Upper lobe of right lung (tissue), 1 donor: ENCODE data around the gene PCARE. TPM values are rescaled to one million over a fixed set of nuclear protein-coding genes. Genes with fewer than 3 reads are reported as not detected.

Experiments used
- ATAC-seq: fragments of 200-7000 bp; cut with Tn5 transposase; one replicate; pipeline ENCODE4 v1.9.1; 2020; ENCODE audit warnings: mild to moderate bottlenecking, moderate library complexity
- DNase-seq: peaks from one replicate; pipeline ENCODE4 v3.0.0-alpha.2; 2020
- H3K27ac ChIP-seq: fragments of 200-600 bp; one replicate; pipeline ENCODE4 v1.8.0; 2022
- H3K27me3 ChIP-seq: fragments of 200-600 bp; one replicate; pipeline ENCODE4 v1.8.0; 2022; ENCODE audit warnings: mild to moderate bottlenecking
- H3K36me3 ChIP-seq: fragments of 200-600 bp; one replicate; pipeline ENCODE4 v1.8.0; 2022
- H3K4me1 ChIP-seq: fragments of 200-600 bp; one replicate; pipeline ENCODE4 v1.8.0; 2022
- H3K4me3 ChIP-seq: fragments of 200-600 bp; one replicate; pipeline ENCODE4 v1.8.0; 2022; ENCODE audit warnings: mild to moderate bottlenecking
- H3K9me3 ChIP-seq: fragments of 200-600 bp; one replicate; pipeline ENCODE4 v1.8.0; 2022
- intact Hi-C: fragments of 100-400 bp; cut with DNase I; formaldehyde crosslinking; loops from one replicate; pipeline ENCODE4 v1.11.0; 2022
- total RNA-seq: library from RNA; stranded (reverse); fragmentation: NEBNext Ultra II Directional; extraction: Animal tissue kit (Norgen Biotek cat#: 25700); gene quantifications from one replicate; pipeline ENCODE4 v1.2.1, GENCODE V29; 2021
- TF ChIP-seq, protein P1 (sequence below): fragments of 200-600 bp; IDR thresholded peaks from one replicate; pipeline ENCODE4 v1.8.0; 2022; ENCODE audit warnings: antibody characterized with exemption
- donor health status: DM: no; HTN: yes; CAD: no; lungs with severe emphysema.

The PCARE gene
- total RNA-seq, 1 donor from 2014 or later, result 0.55 TPM

DNA sequence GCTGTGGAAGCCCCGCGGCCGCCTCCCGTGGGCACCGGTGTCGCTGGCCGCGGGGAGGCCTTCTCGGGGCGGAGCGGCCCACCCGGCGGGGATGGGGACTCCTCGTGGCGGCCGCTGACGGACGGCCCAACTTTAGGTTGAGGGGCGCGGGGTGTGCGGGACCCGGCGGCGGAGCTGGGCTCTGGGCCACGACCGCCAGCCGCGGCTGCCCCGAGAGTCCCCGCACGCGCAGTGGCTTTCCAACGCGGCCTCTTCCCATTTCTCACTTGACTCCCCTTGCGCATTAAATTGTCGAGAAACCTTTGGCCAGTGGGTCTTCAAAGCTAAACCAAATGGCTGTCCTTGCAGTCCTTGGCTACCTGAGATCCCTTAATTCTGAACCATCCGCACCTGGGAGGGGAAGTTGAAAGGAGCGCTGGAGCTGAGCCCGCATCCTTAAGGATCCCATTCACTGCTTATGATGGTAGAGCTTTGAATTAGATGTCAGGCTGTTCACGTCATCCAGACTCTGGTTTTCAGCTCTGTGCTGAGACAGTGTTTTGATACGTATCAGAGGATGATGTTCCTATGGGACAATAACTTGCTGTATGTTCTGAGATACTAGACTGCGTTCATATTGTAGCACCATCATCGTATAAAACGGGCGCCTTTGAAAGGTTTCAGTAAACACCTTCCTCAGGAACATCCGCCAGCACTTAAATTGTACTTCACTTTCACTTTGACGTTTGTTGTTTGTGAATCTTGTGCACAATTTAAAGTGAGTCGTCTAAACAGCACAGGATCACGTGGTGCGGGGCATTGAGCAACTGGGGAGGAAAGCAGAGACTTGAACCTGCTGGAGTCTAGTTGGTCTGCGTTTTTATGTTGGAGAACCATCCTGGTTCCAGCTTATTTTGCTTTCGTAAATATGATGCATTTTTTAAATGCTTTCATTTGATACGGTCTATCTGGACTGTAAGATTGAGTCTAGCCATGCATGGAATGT, 41.8 kb upstream of the PCARE start:
- peak overlapping the region; percentile 92 for H3K27ac ChIP-seq
- TF ChIP-seq, protein P1, sequence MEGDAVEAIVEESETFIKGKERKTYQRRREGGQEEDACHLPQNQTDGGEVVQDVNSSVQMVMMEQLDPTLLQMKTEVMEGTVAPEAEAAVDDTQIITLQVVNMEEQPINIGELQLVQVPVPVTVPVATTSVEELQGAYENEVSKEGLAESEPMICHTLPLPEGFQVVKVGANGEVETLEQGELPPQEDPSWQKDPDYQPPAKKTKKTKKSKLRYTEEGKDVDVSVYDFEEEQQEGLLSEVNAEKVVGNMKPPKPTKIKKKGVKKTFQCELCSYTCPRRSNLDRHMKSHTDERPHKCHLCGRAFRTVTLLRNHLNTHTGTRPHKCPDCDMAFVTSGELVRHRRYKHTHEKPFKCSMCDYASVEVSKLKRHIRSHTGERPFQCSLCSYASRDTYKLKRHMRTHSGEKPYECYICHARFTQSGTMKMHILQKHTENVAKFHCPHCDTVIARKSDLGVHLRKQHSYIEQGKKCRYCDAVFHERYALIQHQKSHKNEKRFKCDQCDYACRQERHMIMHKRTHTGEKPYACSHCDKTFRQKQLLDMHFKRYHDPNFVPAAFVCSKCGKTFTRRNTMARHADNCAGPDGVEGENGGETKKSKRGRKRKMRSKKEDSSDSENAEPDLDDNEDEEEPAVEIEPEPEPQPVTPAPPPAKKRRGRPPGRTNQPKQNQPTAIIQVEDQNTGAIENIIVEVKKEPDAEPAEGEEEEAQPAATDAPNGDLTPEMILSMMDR, result no peak
- H3K27me3 ChIP-seq, result no peaks in the 10 kb centered on the region
- peak overlapping the region; percentile 70 for H3K4me3 ChIP-seq
- intact Hi-C loops, result no loop called here
- peaks cover 32% of the 10 kb centered on the region for H3K4me1 ChIP-seq
- DNase-seq (peak; percentile 91), ATAC-seq (peak; percentile 19)
- H3K36me3 ChIP-seq, result no peaks in the 10 kb centered on the region
- H3K9me3 ChIP-seq, result no peaks in the 10 kb centered on the region

DNA sequence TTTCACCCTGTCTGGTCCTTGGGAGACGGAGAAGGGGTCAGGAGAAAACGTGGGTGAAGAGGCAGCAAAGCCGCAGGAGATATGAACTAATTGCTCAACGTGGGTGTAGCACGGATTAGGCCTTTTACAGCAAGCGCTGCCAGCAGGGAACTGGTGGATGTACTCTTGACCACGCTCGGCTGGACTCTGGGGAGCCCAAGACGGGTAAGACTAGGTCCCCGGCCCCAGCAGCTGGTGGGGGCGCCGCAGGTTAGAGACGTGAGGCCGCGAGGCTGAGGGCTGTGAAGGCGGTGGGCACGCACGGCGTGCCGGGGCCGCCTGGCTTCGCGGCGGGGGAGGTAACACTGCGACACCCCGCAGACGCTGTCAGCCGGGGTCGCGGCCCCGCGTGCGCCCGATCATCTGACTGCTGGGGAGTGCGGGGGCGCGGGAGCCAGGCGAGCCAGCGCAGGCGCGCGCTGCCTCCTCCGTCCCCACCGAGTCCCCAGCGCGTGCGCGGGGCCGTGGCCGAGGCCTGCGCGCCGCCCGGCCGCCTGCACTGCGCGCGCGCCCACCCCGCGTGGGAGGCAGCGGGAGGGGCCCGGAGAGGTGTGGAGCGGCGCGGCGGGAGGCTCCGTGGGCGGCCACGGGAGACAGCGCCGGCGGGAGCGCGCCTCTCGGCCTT, 40.8 kb upstream of the PCARE start, which contains the start of gene CLIP4:
Gene CLIP4, plus strand, starts transcription at position 470 of the 664 bp plus-strand sequence. CDS start 5,974 bp downstream, outside the sequence.
- Histone ChIP-seq H3K9me3 (no peaks in the 10 kb centered on the region), H3K27me3 (no peaks in the 10 kb centered on the region), H3K36me3 (no peaks in the 10 kb centered on the region), H3K4me3 (peak within 1 kb of the TSS; percentile 70), H3K27ac (peak within 1 kb of the TSS; percentile 92), H3K4me1 (peaks cover 25% of the 10 kb centered on the region)
- intact Hi-C loops, result no loop called here
- TF ChIP-seq, protein P1, result no peak
- ATAC-seq, result peak; percentile 87
- peak; percentile 90 for DNase-seq

DNA sequence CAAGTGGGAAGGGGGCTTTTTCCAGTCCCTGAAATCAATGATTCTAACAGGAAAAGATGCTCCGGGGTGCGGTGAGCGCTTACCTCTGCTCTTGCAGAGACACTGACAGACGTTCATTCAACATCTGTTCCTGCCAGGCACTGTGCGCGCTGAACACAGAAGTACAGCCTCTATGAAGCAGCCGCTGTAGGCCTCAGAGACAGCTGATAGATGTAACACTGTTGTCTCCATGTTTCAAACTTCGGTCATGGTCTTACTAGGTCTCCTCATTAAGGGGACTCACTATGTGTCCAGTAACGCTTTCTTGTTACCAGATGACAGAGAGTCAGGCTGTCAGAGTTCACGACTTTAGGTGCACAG, 40.2 kb upstream of the PCARE start:
- DNase-seq, result no peak

GRCh38 chr2:29113891-29114321, 39.6 kb upstream of the PCARE start:
- Histone ChIP-seq H3K9me3 (no peaks in the 10 kb centered on the region), H3K36me3 (no peaks in the 10 kb centered on the region), H3K4me1 (peaks cover 18% of the 10 kb centered on the region), H3K27ac (peak overlapping the region; percentile 87), H3K27me3 (no peaks in the 10 kb centered on the region), H3K4me3 (no peak overlapping the region)
- ATAC-seq (peak; percentile 77), DNase-seq (peak; percentile 76)
- intact Hi-C loops, result no loop called here
- TF ChIP-seq, protein P1, result no peak

More for the DNA sequence above, 40.2 kb upstream of the PCARE start:
- peak overlapping the region; percentile 87 for H3K27ac ChIP-seq
- H3K36me3 ChIP-seq, result no peaks in the 10 kb centered on the region
- no peaks in the 10 kb centered on the region for H3K27me3 ChIP-seq
- ATAC-seq, result no peak
- peak overlapping the region; percentile 70 for H3K4me3 ChIP-seq
- TF ChIP-seq, protein P1, result no peak
- peaks cover 24% of the 10 kb centered on the region for H3K4me1 ChIP-seq
- intact Hi-C loops, result no loop called here
- no peaks in the 10 kb centered on the region for H3K9me3 ChIP-seq

- Histone ChIP-seq H3K4me3 (no peak overlapping the region), H3K36me3 (no peaks in the 10 kb centered on the region), H3K27me3 (no peaks in the 10 kb centered on the region), H3K9me3 (no peaks in the 10 kb centered on the region), H3K27ac (peak overlapping the region; percentile 47), H3K4me1 (peaks cover 13% of the 10 kb centered on the region)
- intact Hi-C loops, result no loop called here
- TF ChIP-seq, protein P1, result no peak
- DNase-seq, result no peak
- no peak for ATAC-seq
These were observed 38.8 kb upstream of the PCARE start for GRCh38 chr2:29113027-29113686.
